ENCODE measurements around the gene SLC25A44. TPM values are rescaled to one million over a fixed set of nuclear protein-coding genes. Genes with fewer than 3 reads are reported as not detected.

Gene SLC25A44
- total and polyA plus RNA-seq, 2 of the 8 experiments (the other 6 are each of a cell fraction or from before 2014, with no cell fraction given): 23.4 to 32.1 TPM

- TF ChIP-seq SP1 (IDR thresholded peaks at IDR 0.05; ENCODE audit: low read depth, low read length) (no peak), TEAD4 (IDR thresholded peaks at IDR 0.05; ENCODE audit: low read depth, low read length) (no peak)
Observed at GRCh38 chr1:156249593-156249992, 55.7 kb downstream of the SLC25A44 start (continued).
